Measurements from ENCODE around the gene OR4X1. TPM values are rescaled to one million over a fixed set of nuclear protein-coding genes. Genes with fewer than 3 reads are reported as not detected.

OR4X1 gene
- total and polyA plus RNA-seq, 2 of the 8 experiments (the other 6 are each of a cell fraction or from before 2014, with no cell fraction given) = not detected

DNA sequence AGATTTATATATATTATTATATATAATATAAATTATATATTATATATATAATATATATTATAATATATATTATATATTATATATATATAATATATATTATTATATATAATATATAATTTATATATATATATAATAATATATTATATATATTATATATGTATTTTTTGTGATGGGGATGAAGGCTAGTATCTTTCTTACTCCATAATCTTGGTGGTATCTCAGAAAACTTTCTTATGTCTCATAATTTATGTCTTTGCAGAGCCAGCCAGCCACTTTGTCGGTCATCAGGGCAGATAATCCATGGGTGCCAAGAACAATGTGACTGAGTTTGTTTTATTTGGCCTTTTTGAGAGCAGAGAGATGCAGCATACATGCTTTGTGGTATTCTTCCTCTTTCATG, 42.3 kb downstream of the OR4X1 start, which contains the start of gene OR4S1:
Gene OR4S1, plus strand, starts transcription at position 301 of the 400 bp plus-strand sequence. Its CDS starts 0 bp downstream, at position 301.
- no peak within 1 kb of the TSS for H2BK15ac ChIP-seq (ENCODE audit: low read length)
- no peak within 1 kb of the TSS for H3K27ac ChIP-seq (ENCODE audit: low read depth, low read length)
- ChIA-PET POLR2A (ENCODE audit: partially characterized antibody) (no interaction called here), CTCF (ENCODE audit: partially characterized antibody) (no interaction called here)
- H2AFZ ChIP-seq (ENCODE audit: low read length) = no peak within 1 kb of the TSS
- H2BK20ac ChIP-seq (ENCODE audit: low read length) = no peak within 1 kb of the TSS
- 57% methylated on average over 1 of the region's 1 CpG; no CpG with 5 or more reads in 1 of the 2 experiments for WGBS, 2 experiments (ENCODE audit: extremely low coverage in 1 of 2, insufficient coverage in 1 of 2, insufficient read length in 1 of 2, insufficient replicate concordance in 2 of 2, low coverage in 1 of 2, low lambda C conversion rate in 2 of 2, missing lambda C conversion rate in 1 of 2)
- H3K23me2 ChIP-seq (ENCODE audit: low read depth, low read length) = no peaks in the 10 kb centered on the region
- H3K4me3 ChIP-seq (ENCODE audit: extremely low read depth in 1 of 4, insufficient read depth in 2 of 4, low read depth in 3 of 4, low read length in 4 of 4) = no peak within 1 kb of the TSS
- no peak within 1 kb of the TSS for H2AK5ac ChIP-seq (ENCODE audit: low read depth, low read length)
- no peak within 1 kb of the TSS for H2BK12ac ChIP-seq (ENCODE audit: low read depth, low read length)
- FAIRE-seq (no peak), DNase-seq (ENCODE audit: low read depth in 1 of 2, low spot score in 2 of 2) (no peak)
- no peaks in the 10 kb centered on the region for H3K27me3 ChIP-seq (replicated peaks in 1 of 4; ENCODE audit: control insufficient read depth in 3 of 4, extremely low read depth in 1 of 4, insufficient read depth in 3 of 4, low read length in 3 of 4)
- H3K14ac ChIP-seq (ENCODE audit: insufficient read length) = no peak within 1 kb of the TSS
- H2BK5ac ChIP-seq (ENCODE audit: low read depth, low read length) = no peak within 1 kb of the TSS
- no peaks in the 10 kb centered on the region for H3K36me3 ChIP-seq (ENCODE audit: control insufficient read depth in 2 of 4, insufficient read depth in 4 of 4, low read length in 3 of 4)
- no peak within 1 kb of the TSS for H4K91ac ChIP-seq (replicated peaks; ENCODE audit: insufficient read length, low read length)
- no peak within 1 kb of the TSS for H3K18ac ChIP-seq (ENCODE audit: extremely low read depth, low read length)
- no peak within 1 kb of the TSS for H3K9ac ChIP-seq (replicated peaks in 1 of 4; ENCODE audit: extremely low read depth in 1 of 4, low read depth in 3 of 4, low read length in 3 of 4)
- H3K4ac ChIP-seq (replicated peaks; ENCODE audit: insufficient read length, low read depth, low read length) = no peak within 1 kb of the TSS
- no peak within 1 kb of the TSS for H3K56ac ChIP-seq (replicated peaks; ENCODE audit: insufficient read length, low read depth, low read length)
- H3K4me2 ChIP-seq (ENCODE audit: insufficient read depth in 1 of 2, low read depth in 2 of 2, low read length in 2 of 2) = no peak within 1 kb of the TSS
- H4K20me1 ChIP-seq (replicated peaks in 1 of 2; ENCODE audit: control insufficient read depth in 1 of 2, insufficient read depth in 2 of 2, low read length in 2 of 2) = no peaks in the 10 kb centered on the region
- no peaks in the 10 kb centered on the region for H3K79me1 ChIP-seq (ENCODE audit: low read depth, low read length)
- peaks cover 43 to 46% of the 10 kb centered on the region in 2 experiments for H3K9me3 ChIP-seq (ENCODE audit: insufficient read depth in 2 of 2, low read depth in 1 of 2, low read length in 1 of 2)
- H2BK120ac ChIP-seq (replicated peaks; ENCODE audit: low read depth, low read length) = no peak within 1 kb of the TSS
- no peaks in the 10 kb centered on the region for H3K79me2 ChIP-seq (ENCODE audit: control insufficient read depth in 1 of 2, insufficient read depth in 2 of 2, low read length in 2 of 2)
- H3K4me1 ChIP-seq (replicated peaks in 1 of 4; ENCODE audit: control insufficient read depth in 3 of 4, insufficient read depth in 4 of 4, low read length in 3 of 4) = no peaks in the 10 kb centered on the region
- H3K23ac ChIP-seq (ENCODE audit: insufficient read length) = no peak within 1 kb of the TSS
- no peak within 1 kb of the TSS for H4K5ac ChIP-seq (ENCODE audit: insufficient read length, low read depth, low read length)
- no peak within 1 kb of the TSS; the same call in 1 of the 2 replicates for H4K8ac ChIP-seq (ENCODE audit: extremely low read depth, insufficient read depth, low read length)
- TF ChIP-seq EZH2 (IDR thresholded peaks at IDR 0.05; ENCODE audit: low read depth, low read length, severe bottlenecking) (no peak), E2F6 (IDR thresholded peaks at IDR 0.05) (no peak), CTBP2 (IDR thresholded peaks at IDR 0.05; ENCODE audit: borderline replicate concordance, insufficient read depth, insufficient read length, low read length) (no peak), GTF2F1 (IDR thresholded peaks at IDR 0.05; ENCODE audit: borderline replicate concordance, low read depth, low read length) (no peak), CHD2 (IDR thresholded peaks at IDR 0.05; ENCODE audit: low read length) (no peak), ASH2L (IDR thresholded peaks at IDR 0.05; ENCODE audit: low read length) (no peak), SRF (IDR thresholded peaks at IDR 0.05; ENCODE audit: low read depth, low read length) (no peak), EP300 (IDR thresholded peaks at IDR 0.05; ENCODE audit: borderline replicate concordance in 1 of 2, low read depth in 2 of 2, low read length in 2 of 2) (no peak), RBBP5 (IDR thresholded peaks at IDR 0.05; ENCODE audit: borderline replicate concordance, low read depth, low read length) (no peak), CHD1 (IDR thresholded peaks at IDR 0.05; ENCODE audit: low read depth, low read length) (no peak), NRF1 (IDR thresholded peaks at IDR 0.05; ENCODE audit: low read depth, low read length) (no peak), PHF8 (conservative IDR thresholded peaks at IDR 0.05; ENCODE audit: low read depth, low read length) (no peak), YY1 (IDR thresholded peaks at IDR 0.05; ENCODE audit: low read depth, low read length) (no peak), SUZ12 (IDR thresholded peaks at IDR 0.05; ENCODE audit: low read length) (no peak)
